WTC11 (cell line): Measurements from ENCODE around the gene SOAT1.

ENCODE experiments used
- ETV6 ChIP-seq: sonication (generic); formaldehyde crosslinking; IDR thresholded peaks from 2 replicates; pipeline ENCODE4 v1.8.1; 2022; ENCODE audit warnings: mild to moderate bottlenecking, missing genetic modification reagents
- GABPB1 ChIP-seq: sonication (generic); formaldehyde crosslinking; IDR thresholded peaks from 2 replicates; pipeline ENCODE4 v1.8.1; 2023; ENCODE audit warnings: mild to moderate bottlenecking, missing genetic modification reagents
- JUN ChIP-seq: sonication (generic); formaldehyde crosslinking; IDR thresholded peaks from 2 replicates; pipeline ENCODE4 v1.8.0; 2023; ENCODE audit warnings: mild to moderate bottlenecking, missing genetic modification reagents
- MYBL2 ChIP-seq: sonication (generic); formaldehyde crosslinking; IDR thresholded peaks from 2 replicates; pipeline ENCODE4 v1.8.1; 2023; ENCODE audit warnings: mild to moderate bottlenecking, moderate library complexity, missing genetic modification reagents
- NFE2L1 ChIP-seq: sonication (generic); formaldehyde crosslinking; IDR thresholded peaks from 2 replicates; pipeline ENCODE4 v1.8.1; 2023; ENCODE audit warnings: missing genetic modification reagents
- NR2C2 ChIP-seq: sonication (generic); formaldehyde crosslinking; IDR thresholded peaks from 2 replicates; pipeline ENCODE4 v1.8.0; 2022; ENCODE audit warnings: mild to moderate bottlenecking, missing genetic modification reagents
- NR3C1 ChIP-seq: sonication (generic); formaldehyde crosslinking; conservative IDR thresholded peaks from 2 replicates; pipeline ENCODE4 v1.8.1; 2023; ENCODE audit warnings: low read depth, mild to moderate bottlenecking, missing genetic modification reagents
- TF ChIP-seq, protein P1 (sequence below): sonication (generic); formaldehyde crosslinking; IDR thresholded peaks from 2 replicates; pipeline ENCODE4 v1.8.0; 2022; ENCODE audit warnings: mild to moderate bottlenecking, missing genetic modification reagents
- TF ChIP-seq, protein P2 (sequence below): sonication (generic); formaldehyde crosslinking; conservative IDR thresholded peaks from 2 replicates; pipeline ENCODE4 v1.8.1; 2022; ENCODE audit warnings: mild to moderate bottlenecking, missing genetic modification reagents
- TF ChIP-seq, protein P3 (sequence below): sonication (generic); formaldehyde crosslinking; IDR thresholded peaks from 2 replicates; pipeline ENCODE4 v1.8.1; 2022; ENCODE audit warnings: low read depth, missing genetic modification reagents, borderline replicate concordance
- TF ChIP-seq, protein P4 (sequence below): sonication (generic); formaldehyde crosslinking; IDR thresholded peaks from 2 replicates; pipeline ENCODE4 v1.8.1; 2022; ENCODE audit warnings: low read depth, mild to moderate bottlenecking, moderate library complexity, missing genetic modification reagents, borderline replicate concordance
- TF ChIP-seq, protein P5 (sequence below): sonication (generic); formaldehyde crosslinking; IDR thresholded peaks from 2 replicates; pipeline ENCODE4 v1.8.0; 2022; ENCODE audit warnings: mild to moderate bottlenecking, missing genetic modification reagents
- TF ChIP-seq, protein P6 (sequence below): fragments of 200-600 bp; IDR thresholded peaks from 2 replicates; pipeline ENCODE4 v1.8.0; 2022; ENCODE audit warnings: antibody characterized with exemption

DNA sequence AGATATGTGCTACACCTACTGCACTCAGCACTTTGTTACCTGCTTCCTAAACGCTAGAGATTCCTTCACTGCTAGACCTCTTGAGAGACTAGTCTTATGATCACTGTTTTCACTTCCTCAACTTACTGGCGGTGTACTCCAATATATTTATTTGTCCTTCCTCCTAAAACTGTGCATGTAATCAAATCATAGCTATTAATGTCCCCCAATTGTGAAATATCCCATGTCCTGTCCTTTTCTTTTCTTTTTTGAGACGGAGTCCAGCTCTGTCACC lies 3.4 kb downstream of the SOAT1 start:
- TF ChIP-seq, protein P1, sequence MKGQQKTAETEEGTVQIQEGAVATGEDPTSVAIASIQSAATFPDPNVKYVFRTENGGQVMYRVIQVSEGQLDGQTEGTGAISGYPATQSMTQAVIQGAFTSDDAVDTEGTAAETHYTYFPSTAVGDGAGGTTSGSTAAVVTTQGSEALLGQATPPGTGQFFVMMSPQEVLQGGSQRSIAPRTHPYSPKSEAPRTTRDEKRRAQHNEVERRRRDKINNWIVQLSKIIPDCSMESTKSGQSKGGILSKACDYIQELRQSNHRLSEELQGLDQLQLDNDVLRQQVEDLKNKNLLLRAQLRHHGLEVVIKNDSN (CRISPR knock-in tag) = no peak
- TF ChIP-seq, protein P2, sequence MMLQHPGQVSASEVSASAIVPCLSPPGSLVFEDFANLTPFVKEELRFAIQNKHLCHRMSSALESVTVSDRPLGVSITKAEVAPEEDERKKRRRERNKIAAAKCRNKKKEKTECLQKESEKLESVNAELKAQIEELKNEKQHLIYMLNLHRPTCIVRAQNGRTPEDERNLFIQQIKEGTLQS (CRISPR knock-in tag) = no peak
- no peak for TF ChIP-seq JUN
- TF ChIP-seq, protein P3, sequence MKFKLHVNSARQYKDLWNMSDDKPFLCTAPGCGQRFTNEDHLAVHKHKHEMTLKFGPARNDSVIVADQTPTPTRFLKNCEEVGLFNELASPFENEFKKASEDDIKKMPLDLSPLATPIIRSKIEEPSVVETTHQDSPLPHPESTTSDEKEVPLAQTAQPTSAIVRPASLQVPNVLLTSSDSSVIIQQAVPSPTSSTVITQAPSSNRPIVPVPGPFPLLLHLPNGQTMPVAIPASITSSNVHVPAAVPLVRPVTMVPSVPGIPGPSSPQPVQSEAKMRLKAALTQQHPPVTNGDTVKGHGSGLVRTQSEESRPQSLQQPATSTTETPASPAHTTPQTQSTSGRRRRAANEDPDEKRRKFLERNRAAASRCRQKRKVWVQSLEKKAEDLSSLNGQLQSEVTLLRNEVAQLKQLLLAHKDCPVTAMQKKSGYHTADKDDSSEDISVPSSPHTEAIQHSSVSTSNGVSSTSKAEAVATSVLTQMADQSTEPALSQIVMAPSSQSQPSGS (CRISPR knock-in tag) = no peak
- no peak for TF ChIP-seq NR3C1 (CRISPR knock-in tag)
- TF ChIP-seq, protein P4, sequence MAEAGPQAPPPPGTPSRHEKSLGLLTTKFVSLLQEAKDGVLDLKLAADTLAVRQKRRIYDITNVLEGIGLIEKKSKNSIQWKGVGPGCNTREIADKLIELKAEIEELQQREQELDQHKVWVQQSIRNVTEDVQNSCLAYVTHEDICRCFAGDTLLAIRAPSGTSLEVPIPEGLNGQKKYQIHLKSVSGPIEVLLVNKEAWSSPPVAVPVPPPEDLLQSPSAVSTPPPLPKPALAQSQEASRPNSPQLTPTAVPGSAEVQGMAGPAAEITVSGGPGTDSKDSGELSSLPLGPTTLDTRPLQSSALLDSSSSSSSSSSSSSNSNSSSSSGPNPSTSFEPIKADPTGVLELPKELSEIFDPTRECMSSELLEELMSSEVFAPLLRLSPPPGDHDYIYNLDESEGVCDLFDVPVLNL = no peak
- TF ChIP-seq, protein P5, sequence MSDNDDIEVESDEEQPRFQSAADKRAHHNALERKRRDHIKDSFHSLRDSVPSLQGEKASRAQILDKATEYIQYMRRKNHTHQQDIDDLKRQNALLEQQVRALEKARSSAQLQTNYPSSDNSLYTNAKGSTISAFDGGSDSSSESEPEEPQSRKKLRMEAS (CRISPR knock-in tag) = no peak
- TF ChIP-seq, protein P6, sequence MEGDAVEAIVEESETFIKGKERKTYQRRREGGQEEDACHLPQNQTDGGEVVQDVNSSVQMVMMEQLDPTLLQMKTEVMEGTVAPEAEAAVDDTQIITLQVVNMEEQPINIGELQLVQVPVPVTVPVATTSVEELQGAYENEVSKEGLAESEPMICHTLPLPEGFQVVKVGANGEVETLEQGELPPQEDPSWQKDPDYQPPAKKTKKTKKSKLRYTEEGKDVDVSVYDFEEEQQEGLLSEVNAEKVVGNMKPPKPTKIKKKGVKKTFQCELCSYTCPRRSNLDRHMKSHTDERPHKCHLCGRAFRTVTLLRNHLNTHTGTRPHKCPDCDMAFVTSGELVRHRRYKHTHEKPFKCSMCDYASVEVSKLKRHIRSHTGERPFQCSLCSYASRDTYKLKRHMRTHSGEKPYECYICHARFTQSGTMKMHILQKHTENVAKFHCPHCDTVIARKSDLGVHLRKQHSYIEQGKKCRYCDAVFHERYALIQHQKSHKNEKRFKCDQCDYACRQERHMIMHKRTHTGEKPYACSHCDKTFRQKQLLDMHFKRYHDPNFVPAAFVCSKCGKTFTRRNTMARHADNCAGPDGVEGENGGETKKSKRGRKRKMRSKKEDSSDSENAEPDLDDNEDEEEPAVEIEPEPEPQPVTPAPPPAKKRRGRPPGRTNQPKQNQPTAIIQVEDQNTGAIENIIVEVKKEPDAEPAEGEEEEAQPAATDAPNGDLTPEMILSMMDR = no peak
- TF ChIP-seq MYBL2 (CRISPR knock-in tag) = no peak
- no peak for TF ChIP-seq NR2C2 (CRISPR knock-in tag)
- TF ChIP-seq NFE2L1 (CRISPR knock-in tag) = no peak
- no peak for TF ChIP-seq GABPB1 (CRISPR knock-in tag)
- TF ChIP-seq ETV6 (CRISPR knock-in tag) = no peak
